Ishikawa (cell line): ENCODE measurements around the gene IL2.

Experiments
- CEBPB ChIP-seq: IDR thresholded peaks from 2 replicates; pipeline ENCODE4 v1.6.1; 2012
- CREB1 ChIP-seq: IDR thresholded peaks from 2 replicates; pipeline ENCODE4 v1.6.1; 2012; ENCODE audit warnings: low read depth
- EGR1 ChIP-seq: IDR thresholded peaks from 2 replicates; pipeline ENCODE4 v1.6.1; 2012
- EP300 ChIP-seq: IDR thresholded peaks from 2 replicates; pipeline ENCODE4 v1.6.1; 2012; ENCODE audit warnings: borderline replicate concordance
- FOXM1 ChIP-seq: IDR thresholded peaks from 2 replicates; pipeline ENCODE4 v1.6.1; 2012; ENCODE audit warnings: low read depth, borderline replicate concordance
- NFIC ChIP-seq: IDR thresholded peaks from 2 replicates; pipeline ENCODE4 v1.6.1; 2012
- RAD21 ChIP-seq: IDR thresholded peaks from 2 replicates; pipeline ENCODE4 v1.6.1; 2012; ENCODE audit warnings: low read depth
- REST ChIP-seq: IDR thresholded peaks from 2 replicates; pipeline ENCODE4 v1.6.1; 2012; ENCODE audit warnings: low read depth, mild to moderate bottlenecking
- TAF1 ChIP-seq: IDR thresholded peaks from 2 replicates; pipeline ENCODE4 v1.6.1; 2012; ENCODE audit warnings: low read depth, mild to moderate bottlenecking
- TCF12 ChIP-seq: IDR thresholded peaks from 2 replicates; pipeline ENCODE4 v1.6.1; 2012; ENCODE audit warnings: low read depth
- TEAD4 ChIP-seq: IDR thresholded peaks from 2 replicates; pipeline ENCODE4 v1.6.1; 2012
- USF1 ChIP-seq: IDR thresholded peaks from 2 replicates; pipeline ENCODE4 v1.6.1; 2012
- YY1 ChIP-seq: IDR thresholded peaks from 2 replicates; pipeline ENCODE4 v1.6.1; 2012; ENCODE audit warnings: low read depth
- ZBTB7A ChIP-seq: IDR thresholded peaks from 2 replicates; pipeline ENCODE4 v1.6.1; 2012; ENCODE audit warnings: low read depth
- TF ChIP-seq, protein P1 (sequence below): IDR thresholded peaks from 2 replicates; pipeline ENCODE4 v1.6.1; 2012

IL2 gene

DNA sequence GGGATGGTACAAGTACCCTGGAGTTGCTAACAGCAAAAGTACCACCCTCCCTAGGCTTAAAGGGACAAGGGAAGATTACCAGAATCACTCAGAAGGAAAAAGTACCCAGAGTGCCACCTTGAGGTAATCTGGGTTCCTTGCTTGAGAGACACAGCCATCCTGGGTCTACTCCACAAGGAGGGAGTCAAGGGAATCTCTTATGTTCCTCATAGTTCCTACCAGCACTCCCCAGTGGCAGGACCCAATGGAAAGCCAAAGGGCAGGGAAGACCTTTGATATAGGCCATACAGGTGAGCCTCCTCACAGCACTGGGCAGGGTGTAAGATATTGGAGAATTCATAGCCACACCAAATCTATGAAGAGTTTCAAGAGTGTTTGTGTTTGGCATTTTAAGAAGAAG lies 5.7 kb downstream of the IL2 start:
- TF ChIP-seq EP300 (no peak), RAD21 (peak; percentile 50; the same call in 1 of the 2 replicates), ZBTB7A (no peak)

DNA sequence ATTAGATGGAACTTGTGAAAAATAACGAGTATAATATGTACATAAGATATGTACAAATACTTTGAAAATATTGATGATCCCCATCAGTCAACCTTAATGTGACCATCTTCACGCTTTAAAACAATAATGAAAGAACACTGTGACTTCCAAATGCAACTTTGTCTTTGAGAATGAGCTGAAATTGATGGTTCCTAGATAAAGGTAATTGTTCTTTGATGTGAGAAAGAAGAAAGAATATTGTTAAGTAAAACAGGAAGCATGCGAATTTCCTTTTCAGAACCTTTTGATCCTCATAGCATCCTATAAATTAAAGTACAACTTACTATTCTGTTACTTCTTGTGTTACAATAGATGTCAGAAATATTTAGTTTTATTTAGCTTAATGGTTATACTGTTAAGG lies 22.2 kb downstream of the IL2 start:
- TF ChIP-seq FOXM1 (no peak), TAF1 (no peak), USF1 (no peak), YY1 (no peak), CEBPB (no peak), EGR1 (no peak), CREB1 (no peak), TCF12 (no peak), RAD21 (no peak), NFIC (no peak)
- TF ChIP-seq, protein P1, sequence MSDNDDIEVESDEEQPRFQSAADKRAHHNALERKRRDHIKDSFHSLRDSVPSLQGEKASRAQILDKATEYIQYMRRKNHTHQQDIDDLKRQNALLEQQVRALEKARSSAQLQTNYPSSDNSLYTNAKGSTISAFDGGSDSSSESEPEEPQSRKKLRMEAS = no peak

DNA sequence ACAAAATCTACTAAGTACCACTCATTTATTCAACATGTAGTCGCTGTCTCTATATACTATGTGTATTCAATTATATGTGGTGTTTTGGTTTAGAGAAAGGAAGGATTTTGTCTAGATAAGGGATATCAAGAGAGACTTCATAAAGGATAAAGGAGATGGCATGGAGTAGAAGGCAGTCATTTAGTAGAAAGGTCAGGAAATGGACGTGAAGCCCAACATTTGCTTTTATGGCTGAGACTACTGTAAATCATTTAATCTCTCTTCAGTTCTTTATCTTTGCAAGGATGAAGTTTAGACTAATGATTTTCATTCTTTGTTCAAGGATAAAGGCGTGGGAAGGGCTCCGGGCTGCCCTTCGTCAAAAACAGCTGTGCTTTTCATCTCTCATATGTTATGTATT lies 25.2 kb downstream of the IL2 start:
- no peak for TF ChIP-seq EP300
- TF ChIP-seq TCF12 = no peak
- TF ChIP-seq, protein P1 = no peak
- no peak for TF ChIP-seq USF1
- TF ChIP-seq CREB1 = no peak
- no peak for TF ChIP-seq ZBTB7A
- TF ChIP-seq EGR1 = no peak
- TF ChIP-seq TEAD4 = no peak
- TF ChIP-seq FOXM1 = no peak
- TF ChIP-seq YY1 = no peak
- TF ChIP-seq TAF1 = no peak

- no peak for TF ChIP-seq USF1
- no peak for TF ChIP-seq RAD21
- TF ChIP-seq TCF12 = no peak
- TF ChIP-seq NFIC = no peak
- no peak for TF ChIP-seq EP300
- no peak for TF ChIP-seq YY1
- no peak for TF ChIP-seq REST
- no peak for TF ChIP-seq ZBTB7A
- TF ChIP-seq TEAD4 = no peak
- no peak for TF ChIP-seq FOXM1
- TF ChIP-seq EGR1 = no peak
- TF ChIP-seq CREB1 = no peak
- TF ChIP-seq CEBPB = no peak
- no peak for TF ChIP-seq TAF1
These were observed 33.3 kb downstream of the IL2 start for GRCh38 chr4:122423246-122423645.

- TF ChIP-seq REST (no peak), TCF12 (no peak), RAD21 (no peak), CREB1 (no peak), EP300 (no peak), NFIC (no peak), TAF1 (no peak), FOXM1 (no peak), USF1 (no peak), EGR1 (no peak), YY1 (no peak), ZBTB7A (no peak), CEBPB (no peak), TEAD4 (no peak)
- TF ChIP-seq, protein P1 = no peak
These were observed 44.0 kb downstream of the IL2 start for GRCh38 chr4:122412547-122412946.
